ENCODE data around the gene GANAB. TPM values are rescaled to one million over a fixed set of nuclear protein-coding genes. Genes with fewer than 3 reads are reported as not detected.
"Not testable (repeated sequence)": the region's sequence is repeated elsewhere in the genome, so short reads cannot be mapped to it uniquely, and the experiment has no call there.

GANAB gene
- 100 to 1,000 TPM; 288 to 339 (median 312) TPM for polyA plus RNA-seq (ENCODE audit: insufficient read depth in 1 of 5, insufficient read length in 5 of 5, low replicate concordance in 1 of 5)
- long read RNA-seq, donor 1, transcript GANAB-202 (24 exons, 3,608 nt): major isoform, 21 of 113 reads
- long read RNA-seq, donor 1, transcript GANAB-208 (4 exons, 608 nt): minor isoform, 16 of 113 reads
- long read RNA-seq, donor 1, partial matches to known transcripts: 75 of 113 reads
- long read RNA-seq, donor 1, other reads (novel, unspliced or antisense): 0 of 113 reads
- long read RNA-seq, donor 2, transcript GANAB-202 (24 exons, 3,608 nt): major isoform, 8 of 18 reads
- long read RNA-seq, donor 2, partial matches to known transcripts: 5 of 18 reads
- long read RNA-seq, donor 2, other reads (novel, unspliced or antisense): 0 of 18 reads
- long read RNA-seq, donor 3, transcript GANAB-208 (4 exons, 608 nt): major isoform, 7 of 67 reads
- long read RNA-seq, donor 3, transcript GANAB-202 (24 exons, 3,608 nt): minor isoform, 6 of 67 reads
- long read RNA-seq, donor 3, partial matches to known transcripts: 52 of 67 reads
- long read RNA-seq, donor 3, other reads (novel, unspliced or antisense): 0 of 67 reads
- long read RNA-seq, donor 4, transcript GANAB-202 (24 exons, 3,608 nt): major isoform, 11 of 54 reads
- long read RNA-seq, donor 4, partial matches to known transcripts: 38 of 54 reads
- long read RNA-seq, donor 4, other reads (novel, unspliced or antisense): 0 of 54 reads
- long read RNA-seq, donor 5, transcript GANAB-202 (24 exons, 3,608 nt): major isoform, 12 of 110 reads
- long read RNA-seq, donor 5, partial matches to known transcripts: 84 of 110 reads
- long read RNA-seq, donor 5, other reads (novel, unspliced or antisense): 11 of 110 reads
- long read RNA-seq, donor 6, transcript GANAB-202 (24 exons, 3,608 nt): major isoform, 6 of 79 reads
- long read RNA-seq, donor 6, partial matches to known transcripts: 56 of 79 reads
- long read RNA-seq, donor 6, other reads (novel, unspliced or antisense): 11 of 79 reads
- long read RNA-seq, donor 7, transcript GANAB-202 (24 exons, 3,608 nt): major isoform, 14 of 53 reads
- long read RNA-seq, donor 7, partial matches to known transcripts: 35 of 53 reads
- long read RNA-seq, donor 7, other reads (novel, unspliced or antisense): 0 of 53 reads
- long read RNA-seq, donor 8, transcript GANAB-208 (4 exons, 608 nt): major isoform, 6 of 24 reads
- long read RNA-seq, donor 8, transcript GANAB-202 (24 exons, 3,608 nt): minor isoform, 5 of 24 reads
- long read RNA-seq, donor 8, partial matches to known transcripts: 12 of 24 reads
- long read RNA-seq, donor 8, other reads (novel, unspliced or antisense): 0 of 24 reads

GRCh38 chr11:62645946-62646824, at the start of gene GANAB:
TSS of gene GANAB (minus strand) at chr11:62646613. CDS start at chr11:62646599, 14 bp downstream.
- peak; percentile 97 to 98 for DNase-seq

GRCh38 chr11:62694455-62695167, 48.2 kb upstream of the GANAB start:
- no peak for DNase-seq

- DNase-seq: not testable (repeated sequence)
Observed at GRCh38 chr11:62693624-62694023, 47.2 kb upstream of the GANAB start.

- no peak for DNase-seq
Observed at GRCh38 chr11:62689421-62690183, 43.2 kb upstream of the GANAB start, which contains the start of gene LRRN4CL. TSS of gene LRRN4CL (minus strand) at chr11:62689530. CDS start at chr11:62688508, 1,022 bp downstream.

GRCh38 chr11:62688491-62688890, 42.1 kb upstream of the GANAB start:
- DNase-seq: no peak

GRCh38 chr11:62687508-62688396, 41.3 kb upstream of the GANAB start:
- DNase-seq: no peak

- no peak for DNase-seq
Observed at GRCh38 chr11:62682518-62682917, 36.1 kb upstream of the GANAB start.

- DNase-seq: no peak
Observed at GRCh38 chr11:62680825-62681240, 34.4 kb upstream of the GANAB start.

- peak; percentile 87 to 89 for DNase-seq
Observed at GRCh38 chr11:62678770-62679696, 32.6 kb upstream of the GANAB start, which contains the start of gene UBXN1. TSS of gene UBXN1 (minus strand) at chr11:62679073. CDS start at chr11:62678923, 150 bp downstream.

GRCh38 chr11:62678433-62678769, 32.0 kb upstream of the GANAB start:
- DNase-seq: no peak

GRCh38 chr11:62677714-62678113, 31.3 kb upstream of the GANAB start:
- no peak for DNase-seq

- no peak for DNase-seq
Observed at GRCh38 chr11:62677156-62677555, 30.7 kb upstream of the GANAB start.

GRCh38 chr11:62676698-62677097, 30.3 kb upstream of the GANAB start:
- DNase-seq: no peak

GRCh38 chr11:62675415-62675814, 29.0 kb upstream of the GANAB start:
- not testable (repeated sequence) for DNase-seq

GRCh38 chr11:62673196-62673525, 26.7 kb upstream of the GANAB start:
- DNase-seq: no peak

GRCh38 chr11:62671608-62672389, 25.4 kb upstream of the GANAB start, which contains the start of the genes LBHD1 and UQCC3:
TSS of gene LBHD1 (minus strand) at chr11:62672267. CDS start at chr11:62670031, 2,236 bp downstream.
TSS of gene UQCC3 (plus strand) at chr11:62671673. CDS start at chr11:62671746, 73 bp downstream.
- DNase-seq: peak; percentile 74 to 81

Measured in right lung (tissue), 10 donors.